AG09319 (cell line): ENCODE data around the gene CIC.

ENCODE experiments used
- DNase-seq: peaks from one replicate; pipeline ENCODE4 v3.0.0-alpha.2; 2010; ENCODE audit warnings: low read depth; ENCODE audit errors: extremely low read depth
- TF ChIP-seq, protein P1 (sequence below): IDR thresholded peaks from 2 replicates; pipeline ENCODE4 v1.5.1; 2011; ENCODE audit warnings: low read depth, mild to moderate bottlenecking, inconsistent platforms, low read length, moderate library complexity

The CIC gene

DNA sequence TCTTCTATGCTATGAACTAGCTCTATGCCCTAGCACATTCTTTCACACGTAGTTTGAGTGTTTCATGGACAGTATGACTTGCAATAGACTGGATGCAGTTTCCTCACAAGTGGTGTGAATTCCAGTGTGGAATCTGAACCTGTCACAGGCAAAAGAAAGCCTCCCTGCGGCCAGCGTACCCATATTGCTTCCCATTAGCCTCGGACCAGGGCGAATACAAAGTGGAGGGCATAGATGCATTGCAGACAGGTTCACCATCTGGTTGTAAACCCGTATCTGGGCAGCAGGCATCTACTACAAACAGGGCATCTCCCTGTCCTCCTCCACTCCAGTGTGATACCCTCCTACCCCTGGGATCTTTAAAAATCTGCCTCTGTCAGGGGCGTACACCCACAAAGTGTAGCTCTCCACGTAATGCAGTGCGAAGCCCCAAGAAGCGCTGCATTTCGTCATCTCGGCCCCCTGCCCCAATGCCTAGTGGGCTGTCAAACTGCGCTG lies 1.4 kb upstream of the CIC start:
- DNase-seq, result no peak

DNA sequence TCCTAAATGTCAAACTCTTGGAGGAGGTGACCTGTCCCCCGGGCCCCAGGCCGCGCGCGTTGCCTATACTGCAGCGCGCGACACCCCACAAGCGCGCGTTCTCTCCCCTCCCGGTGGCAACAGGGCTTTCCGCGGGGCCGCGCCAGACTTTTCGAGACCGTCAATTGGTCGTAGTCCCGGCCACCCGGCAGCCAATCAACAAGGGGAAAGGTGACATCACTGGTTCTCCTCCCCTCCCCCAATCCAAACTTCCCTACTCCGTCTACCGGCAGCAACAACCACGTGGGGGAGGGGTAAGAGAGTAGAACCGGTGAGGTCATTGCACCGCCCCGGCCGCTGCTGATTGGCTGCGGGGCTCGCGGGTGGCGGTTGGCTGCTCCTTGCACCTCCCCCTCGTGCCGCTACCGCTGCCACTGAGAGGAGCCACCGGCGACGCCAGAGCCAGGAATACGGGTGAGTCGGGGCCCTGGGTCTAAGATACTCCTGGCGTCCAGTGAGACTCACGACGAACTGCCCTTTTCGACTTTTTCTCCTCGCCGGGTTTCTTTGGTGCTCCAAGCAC lies 829 bp upstream of the CIC start:
- DNase-seq, result peak; percentile 99
- TF ChIP-seq, protein P1, sequence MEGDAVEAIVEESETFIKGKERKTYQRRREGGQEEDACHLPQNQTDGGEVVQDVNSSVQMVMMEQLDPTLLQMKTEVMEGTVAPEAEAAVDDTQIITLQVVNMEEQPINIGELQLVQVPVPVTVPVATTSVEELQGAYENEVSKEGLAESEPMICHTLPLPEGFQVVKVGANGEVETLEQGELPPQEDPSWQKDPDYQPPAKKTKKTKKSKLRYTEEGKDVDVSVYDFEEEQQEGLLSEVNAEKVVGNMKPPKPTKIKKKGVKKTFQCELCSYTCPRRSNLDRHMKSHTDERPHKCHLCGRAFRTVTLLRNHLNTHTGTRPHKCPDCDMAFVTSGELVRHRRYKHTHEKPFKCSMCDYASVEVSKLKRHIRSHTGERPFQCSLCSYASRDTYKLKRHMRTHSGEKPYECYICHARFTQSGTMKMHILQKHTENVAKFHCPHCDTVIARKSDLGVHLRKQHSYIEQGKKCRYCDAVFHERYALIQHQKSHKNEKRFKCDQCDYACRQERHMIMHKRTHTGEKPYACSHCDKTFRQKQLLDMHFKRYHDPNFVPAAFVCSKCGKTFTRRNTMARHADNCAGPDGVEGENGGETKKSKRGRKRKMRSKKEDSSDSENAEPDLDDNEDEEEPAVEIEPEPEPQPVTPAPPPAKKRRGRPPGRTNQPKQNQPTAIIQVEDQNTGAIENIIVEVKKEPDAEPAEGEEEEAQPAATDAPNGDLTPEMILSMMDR, result no peak; the same call in 1 of the 2 replicates

More for the DNA sequence above, 1.4 kb upstream of the CIC start:
- TF ChIP-seq, protein P1, result no peak

DNA sequence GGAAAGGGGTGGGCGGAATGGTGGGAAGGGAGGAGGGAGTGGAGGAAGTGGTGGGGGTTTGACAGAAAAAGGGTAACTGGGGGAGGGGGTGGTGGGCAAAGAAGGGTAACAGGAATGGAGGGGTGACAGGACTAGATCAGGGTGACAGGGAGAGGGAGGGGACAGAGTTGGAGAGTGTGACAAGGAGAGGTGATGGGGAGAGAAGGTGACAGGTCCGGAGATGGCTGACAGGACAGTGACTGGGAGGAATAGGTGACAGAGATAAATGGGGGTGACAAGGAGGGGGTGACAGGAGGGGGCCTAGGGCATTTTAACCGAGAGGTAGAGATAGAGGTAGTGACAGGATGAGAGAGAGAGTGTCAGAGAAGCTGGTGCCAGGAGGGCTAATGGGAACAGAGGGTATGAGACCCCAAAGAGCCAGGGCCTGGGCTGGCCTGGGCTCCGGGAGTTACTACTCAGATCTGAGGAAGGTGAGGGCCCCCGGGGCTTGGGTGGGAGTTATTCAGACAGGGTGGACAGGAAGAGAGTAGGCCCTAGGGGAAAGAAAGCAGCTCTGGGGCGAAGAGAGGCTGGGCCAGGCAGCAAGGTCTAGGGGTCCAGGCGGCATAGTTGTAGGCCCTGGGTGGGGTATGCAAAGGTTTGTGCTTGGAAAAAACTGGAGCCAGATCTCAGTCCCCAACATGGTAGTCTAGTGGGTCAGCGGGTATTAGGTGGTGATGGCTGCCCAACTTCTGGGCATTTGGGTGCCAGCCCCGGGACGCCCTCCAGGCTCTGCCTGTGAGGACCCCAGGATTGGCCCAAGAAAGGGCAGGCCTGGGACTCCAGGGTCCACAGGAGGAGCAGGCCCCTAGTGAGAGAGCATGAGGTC lies 660 bp downstream of the CIC start:
- TF ChIP-seq, protein P1, result no peak
- DNase-seq, result no peak

DNA sequence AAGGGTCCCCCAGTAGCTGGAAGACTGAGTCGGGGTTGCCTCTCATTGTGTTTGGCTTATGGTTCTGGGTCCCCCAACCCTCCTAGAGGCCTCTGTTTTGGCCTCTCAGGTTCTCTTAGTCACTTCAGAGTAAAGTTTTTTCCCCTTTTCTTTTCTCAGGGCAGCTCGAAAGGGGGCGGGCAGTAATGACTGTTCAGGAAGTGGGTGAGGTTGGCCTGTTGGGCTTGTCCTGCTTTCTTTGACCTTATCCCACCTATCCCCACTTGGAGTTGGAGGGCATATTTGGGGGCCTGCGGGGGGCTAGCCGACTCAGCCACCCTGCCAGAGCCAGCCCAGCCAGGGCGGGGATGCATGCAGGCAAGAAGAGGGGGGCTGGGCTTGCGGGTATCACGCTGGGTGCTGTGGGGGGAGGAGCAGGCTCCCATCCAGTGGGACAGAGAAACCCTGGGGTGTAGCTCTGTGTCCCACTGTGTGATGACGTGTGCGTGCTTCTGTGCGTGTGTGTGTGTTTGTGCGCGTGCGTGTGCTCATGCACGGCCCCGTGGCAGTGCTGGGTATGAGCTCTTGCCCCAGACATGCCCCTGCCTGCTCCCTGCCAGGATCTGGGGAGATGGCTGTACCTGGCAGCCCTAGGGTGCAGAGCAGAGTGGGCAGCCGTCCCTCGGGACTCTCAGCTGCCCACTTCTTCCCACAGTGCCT lies 1.4 kb downstream of the CIC start:
- DNase-seq, result peak; percentile 67
- TF ChIP-seq, protein P1, result no peak

DNA sequence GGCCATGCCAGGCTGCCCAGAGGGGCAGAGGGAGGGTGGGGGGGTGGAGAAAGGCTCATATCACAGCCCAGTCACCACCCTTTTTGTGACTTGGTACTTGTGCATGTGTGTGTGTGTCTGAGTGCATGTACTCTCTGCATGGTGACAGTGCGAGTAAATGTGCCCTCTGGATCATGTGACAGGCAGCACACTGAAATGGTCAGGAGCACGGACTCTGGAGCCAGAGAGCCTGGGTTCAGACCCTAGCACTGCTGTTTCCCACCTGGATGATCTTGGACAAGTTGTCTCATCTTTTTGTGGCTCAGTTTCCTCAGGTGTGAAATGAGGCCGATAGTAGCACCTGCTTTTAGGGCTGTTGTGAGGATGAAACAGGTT lies 2.0 kb downstream of the CIC start:
- TF ChIP-seq, protein P1, result no peak
- no peak for DNase-seq

DNA sequence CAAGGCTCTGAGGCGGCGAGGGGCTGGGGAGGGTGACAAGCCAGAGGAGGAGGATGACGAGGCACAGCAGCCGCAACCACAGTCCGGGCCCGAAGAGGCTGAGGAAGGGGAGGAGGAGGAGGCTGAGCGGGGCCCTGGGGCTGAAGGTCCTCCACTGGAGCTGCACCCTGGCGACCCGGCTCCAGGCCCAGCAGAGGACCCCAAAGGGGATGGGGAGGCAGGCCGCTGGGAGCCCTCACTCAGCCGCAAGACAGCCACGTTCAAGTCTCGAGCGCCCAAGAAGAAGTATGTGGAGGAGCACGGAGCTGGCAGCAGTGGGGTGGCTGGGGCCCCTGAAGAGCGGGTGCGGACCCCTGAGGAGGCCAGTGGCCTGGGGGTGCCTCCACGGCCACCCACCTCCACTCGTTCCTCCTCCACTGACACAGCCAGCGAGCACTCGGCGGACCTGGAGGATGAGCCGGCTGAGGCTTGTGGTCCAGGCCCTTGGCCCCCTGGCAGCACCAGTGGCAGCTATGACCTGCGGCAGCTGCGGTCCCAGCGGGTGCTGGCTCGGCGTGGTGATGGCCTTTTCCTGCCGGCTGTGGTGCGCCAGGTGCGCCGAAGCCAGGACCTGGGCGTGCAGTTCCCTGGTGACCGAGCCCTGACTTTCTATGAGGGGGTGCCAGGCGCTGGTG lies 2.9 kb downstream of the CIC start:
- DNase-seq, result no peak
- TF ChIP-seq, protein P1, result no peak

DNA sequence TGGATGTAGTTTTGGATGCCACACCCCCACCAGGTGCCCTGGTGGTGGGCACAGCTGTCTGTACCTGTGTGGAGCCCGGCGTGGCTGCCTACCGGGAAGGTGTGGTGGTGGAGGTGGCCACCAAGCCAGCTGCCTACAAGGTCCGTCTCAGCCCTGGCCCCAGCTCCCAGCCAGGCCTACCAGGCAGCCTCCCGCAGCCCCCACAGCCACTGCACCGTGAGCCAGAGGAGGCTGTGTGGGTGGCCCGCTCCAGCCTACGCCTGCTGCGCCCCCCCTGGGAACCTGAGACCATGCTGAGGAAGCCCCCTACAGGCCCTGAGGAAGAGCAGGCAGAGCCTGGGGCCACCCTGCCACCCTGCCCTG lies 3.5 kb downstream of the CIC start:
- no peak for DNase-seq
- TF ChIP-seq, protein P1, result no peak
